A673 (cell line): Measurements from ENCODE around the gene PCLO.

Experiments used
- EZH2 ChIP-seq: fragments of 200-600 bp; sonication (generic); IDR thresholded peaks from 2 replicates; pipeline ENCODE4 v1.6.1; 2017; ENCODE audit warnings: borderline replicate concordance, low read depth, mild to moderate bottlenecking, mixed read lengths, antibody characterized with exemption, low read length; ENCODE audit not compliant: poor library complexity, severe bottlenecking
- TF ChIP-seq, protein P1 (sequence below): fragments of 300-800, 200-600 bp; sonication (generic); conservative IDR thresholded peaks from 2 replicates; pipeline ENCODE4 v1.5.1; 2017; ENCODE audit warnings: low read depth, mild to moderate bottlenecking, antibody characterized with exemption, low read length, moderate library complexity, mixed read lengths

DNA sequence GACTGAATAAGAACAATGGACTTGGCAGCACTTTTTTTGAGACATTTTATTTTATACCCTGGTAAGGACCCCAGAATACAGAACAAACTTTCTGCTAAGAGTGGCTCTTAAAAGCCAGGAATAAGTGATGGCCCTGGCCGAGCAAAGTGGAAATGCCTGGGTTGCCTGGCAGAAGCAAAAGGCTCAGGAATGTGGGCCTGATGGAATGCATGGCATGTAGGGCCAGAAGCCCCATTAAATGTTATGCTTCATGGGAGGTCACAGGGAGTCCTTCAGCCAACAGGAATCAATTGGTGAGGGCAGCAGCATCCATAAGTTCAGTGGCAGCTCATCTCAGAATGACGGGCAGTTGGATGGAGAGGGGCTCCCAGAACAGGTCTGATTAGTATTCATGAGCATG, 417.6 kb downstream of the PCLO start:
- TF ChIP-seq, protein P1, sequence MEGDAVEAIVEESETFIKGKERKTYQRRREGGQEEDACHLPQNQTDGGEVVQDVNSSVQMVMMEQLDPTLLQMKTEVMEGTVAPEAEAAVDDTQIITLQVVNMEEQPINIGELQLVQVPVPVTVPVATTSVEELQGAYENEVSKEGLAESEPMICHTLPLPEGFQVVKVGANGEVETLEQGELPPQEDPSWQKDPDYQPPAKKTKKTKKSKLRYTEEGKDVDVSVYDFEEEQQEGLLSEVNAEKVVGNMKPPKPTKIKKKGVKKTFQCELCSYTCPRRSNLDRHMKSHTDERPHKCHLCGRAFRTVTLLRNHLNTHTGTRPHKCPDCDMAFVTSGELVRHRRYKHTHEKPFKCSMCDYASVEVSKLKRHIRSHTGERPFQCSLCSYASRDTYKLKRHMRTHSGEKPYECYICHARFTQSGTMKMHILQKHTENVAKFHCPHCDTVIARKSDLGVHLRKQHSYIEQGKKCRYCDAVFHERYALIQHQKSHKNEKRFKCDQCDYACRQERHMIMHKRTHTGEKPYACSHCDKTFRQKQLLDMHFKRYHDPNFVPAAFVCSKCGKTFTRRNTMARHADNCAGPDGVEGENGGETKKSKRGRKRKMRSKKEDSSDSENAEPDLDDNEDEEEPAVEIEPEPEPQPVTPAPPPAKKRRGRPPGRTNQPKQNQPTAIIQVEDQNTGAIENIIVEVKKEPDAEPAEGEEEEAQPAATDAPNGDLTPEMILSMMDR: no peak
- no peak for TF ChIP-seq EZH2
